ENCODE results near the gene LRP1B.
"Not testable (repeated sequence)": the region's sequence is repeated elsewhere in the genome, so short reads cannot be mapped to it uniquely, and the experiment has no call there.

Gene LRP1B

GRCh38 chr2:140550821-140551220 is 1580.0 kb downstream of the LRP1B start:
- Histone ChIP-seq H3K36me3 (ENCODE audit: insufficient read depth, low read length) (no peaks in the 10 kb centered on the region), H3K9ac (ENCODE audit: low read depth, low read length) (no peak overlapping the region), H3K4me1 (ENCODE audit: insufficient read depth, low read length) (0 out of 2 replicates have a peak, but pooled peaks cover 3% of the 10 kb centered on the region), H3K27ac (ENCODE audit: low read depth, low read length) (no peak overlapping the region), H3K9me3 (ENCODE audit: insufficient read depth, low read depth, low read length) (no peaks in the 10 kb centered on the region), H3K4me3 (ENCODE audit: low read length) (no peak overlapping the region), H3K27me3 (ENCODE audit: insufficient read depth, low read length) (no peaks in the 10 kb centered on the region)
- 88% methylated on average over 2 of the region's 2 CpGs for WGBS

- not testable (repeated sequence) for H3K9ac ChIP-seq (ENCODE audit: low read depth, low read length); H3K27ac ChIP-seq (ENCODE audit: low read depth, low read length); H3K4me1 ChIP-seq (ENCODE audit: insufficient read depth, low read length); H3K27me3 ChIP-seq (ENCODE audit: insufficient read depth, low read length); H3K9me3 ChIP-seq (ENCODE audit: insufficient read depth, low read depth, low read length); H3K36me3 ChIP-seq (ENCODE audit: insufficient read depth, low read length); H3K4me3 ChIP-seq (ENCODE audit: low read length)
- WGBS: 92% methylated on average over 2 of the region's 2 CpGs
Observed at GRCh38 chr2:140544769-140545168, 1586.0 kb downstream of the LRP1B start.

- Histone ChIP-seq H3K36me3 (ENCODE audit: insufficient read depth, low read length) (no peaks in the 10 kb centered on the region), H3K4me1 (ENCODE audit: insufficient read depth, low read length) (no peaks in the 10 kb centered on the region), H3K4me3 (ENCODE audit: low read length) (no peak overlapping the region), H3K27ac (ENCODE audit: low read depth, low read length) (no peak overlapping the region), H3K9ac (ENCODE audit: low read depth, low read length) (no peak overlapping the region), H3K27me3 (ENCODE audit: insufficient read depth, low read length) (no peaks in the 10 kb centered on the region), H3K9me3 (ENCODE audit: insufficient read depth, low read depth, low read length) (no peaks in the 10 kb centered on the region)
- 93% methylated on average over 5 of the region's 5 CpGs for WGBS
Observed at GRCh38 chr2:140542627-140543026, 1588.2 kb downstream of the LRP1B start.

- Histone ChIP-seq H3K36me3 (ENCODE audit: insufficient read depth, low read length) (no peaks in the 10 kb centered on the region), H3K27ac (ENCODE audit: low read depth, low read length) (no peak overlapping the region), H3K27me3 (ENCODE audit: insufficient read depth, low read length) (no peaks in the 10 kb centered on the region), H3K9me3 (ENCODE audit: insufficient read depth, low read depth, low read length) (no peaks in the 10 kb centered on the region), H3K9ac (ENCODE audit: low read depth, low read length) (no peak overlapping the region), H3K4me1 (ENCODE audit: insufficient read depth, low read length) (no peaks in the 10 kb centered on the region), H3K4me3 (ENCODE audit: low read length) (no peak overlapping the region)
- WGBS: 90% methylated on average over 7 of the region's 7 CpGs
Observed at GRCh38 chr2:140539242-140539875, 1591.5 kb downstream of the LRP1B start.

GRCh38 chr2:140529706-140530105 is 1601.1 kb downstream of the LRP1B start:
- WGBS: 95% methylated on average over 2 of the region's 2 CpGs

GRCh38 chr2:140528982-140529381 is 1601.8 kb downstream of the LRP1B start:
- Histone ChIP-seq H3K4me1 (ENCODE audit: insufficient read depth, low read length) (no peaks in the 10 kb centered on the region), H3K9me3 (ENCODE audit: insufficient read depth, low read depth, low read length) (no peaks in the 10 kb centered on the region), H3K27me3 (ENCODE audit: insufficient read depth, low read length) (no peaks in the 10 kb centered on the region), H3K36me3 (ENCODE audit: insufficient read depth, low read length) (no peaks in the 10 kb centered on the region), H3K9ac (ENCODE audit: low read depth, low read length) (no peak overlapping the region), H3K4me3 (ENCODE audit: low read length) (no peak overlapping the region), H3K27ac (ENCODE audit: low read depth, low read length) (no peak overlapping the region)
- 100% methylated on average over 1 of the region's 2 CpGs for WGBS

More at GRCh38 chr2:140529706-140530105, 1601.1 kb downstream of the LRP1B start:
- no peak overlapping the region for H3K27ac ChIP-seq (ENCODE audit: low read depth, low read length)
- no peaks in the 10 kb centered on the region for H3K9me3 ChIP-seq (ENCODE audit: insufficient read depth, low read depth, low read length)
- H3K9ac ChIP-seq (ENCODE audit: low read depth, low read length): no peak overlapping the region
- no peaks in the 10 kb centered on the region for H3K36me3 ChIP-seq (ENCODE audit: insufficient read depth, low read length)
- H3K4me1 ChIP-seq (ENCODE audit: insufficient read depth, low read length): no peaks in the 10 kb centered on the region
- H3K27me3 ChIP-seq (ENCODE audit: insufficient read depth, low read length): no peaks in the 10 kb centered on the region
- H3K4me3 ChIP-seq (ENCODE audit: low read length): no peak overlapping the region

- no peak overlapping the region for H3K9ac ChIP-seq (ENCODE audit: low read depth, low read length)
- H3K27me3 ChIP-seq (ENCODE audit: insufficient read depth, low read length): no peaks in the 10 kb centered on the region
- no peaks in the 10 kb centered on the region for H3K9me3 ChIP-seq (ENCODE audit: insufficient read depth, low read depth, low read length)
- H3K4me1 ChIP-seq (ENCODE audit: insufficient read depth, low read length): no peaks in the 10 kb centered on the region
- no peaks in the 10 kb centered on the region for H3K36me3 ChIP-seq (ENCODE audit: insufficient read depth, low read length)
- H3K4me3 ChIP-seq (ENCODE audit: low read length): no peak overlapping the region
- no peak overlapping the region for H3K27ac ChIP-seq (ENCODE audit: low read depth, low read length)
Observed at GRCh38 chr2:140526575-140526974, 1604.2 kb downstream of the LRP1B start.

- Histone ChIP-seq H3K9ac (ENCODE audit: low read depth, low read length) (no peak overlapping the region), H3K27ac (ENCODE audit: low read depth, low read length) (no peak overlapping the region), H3K9me3 (ENCODE audit: insufficient read depth, low read depth, low read length) (no peaks in the 10 kb centered on the region), H3K36me3 (ENCODE audit: insufficient read depth, low read length) (no peaks in the 10 kb centered on the region), H3K4me1 (ENCODE audit: insufficient read depth, low read length) (no peaks in the 10 kb centered on the region), H3K4me3 (ENCODE audit: low read length) (no peak overlapping the region), H3K27me3 (ENCODE audit: insufficient read depth, low read length) (no peaks in the 10 kb centered on the region)
- WGBS: no CpG with 5 or more reads among the region's 3 CpGs
Observed at GRCh38 chr2:140512106-140512505, 1618.7 kb downstream of the LRP1B start.

GRCh38 chr2:140509765-140510164 is 1621.1 kb downstream of the LRP1B start:
- WGBS: 98% methylated on average over 6 of the region's 6 CpGs
- H3K27ac ChIP-seq (ENCODE audit: low read depth, low read length): no peak overlapping the region

GRCh38 chr2:140508756-140509155 is 1622.1 kb downstream of the LRP1B start:
- Histone ChIP-seq H3K27me3 (ENCODE audit: insufficient read depth, low read length) (no peaks in the 10 kb centered on the region), H3K4me3 (ENCODE audit: low read length) (no peak overlapping the region), H3K27ac (ENCODE audit: low read depth, low read length) (no peak overlapping the region), H3K4me1 (ENCODE audit: insufficient read depth, low read length) (no peaks in the 10 kb centered on the region), H3K9ac (ENCODE audit: low read depth, low read length) (no peak overlapping the region), H3K36me3 (ENCODE audit: insufficient read depth, low read length) (no peaks in the 10 kb centered on the region), H3K9me3 (ENCODE audit: insufficient read depth, low read depth, low read length) (no peaks in the 10 kb centered on the region)
- 84% methylated on average over 4 of the region's 4 CpGs for WGBS

More at GRCh38 chr2:140509765-140510164, 1621.1 kb downstream of the LRP1B start:
- Histone ChIP-seq H3K9ac (ENCODE audit: low read depth, low read length) (no peak overlapping the region), H3K4me1 (ENCODE audit: insufficient read depth, low read length) (no peaks in the 10 kb centered on the region), H3K27me3 (ENCODE audit: insufficient read depth, low read length) (no peaks in the 10 kb centered on the region), H3K9me3 (ENCODE audit: insufficient read depth, low read depth, low read length) (no peaks in the 10 kb centered on the region), H3K36me3 (ENCODE audit: insufficient read depth, low read length) (no peaks in the 10 kb centered on the region), H3K4me3 (ENCODE audit: low read length) (no peak overlapping the region)

GRCh38 chr2:140506606-140507005 is 1624.2 kb downstream of the LRP1B start:
- H3K27ac ChIP-seq (ENCODE audit: low read depth, low read length): no peak overlapping the region
- no peaks in the 10 kb centered on the region for H3K4me1 ChIP-seq (ENCODE audit: insufficient read depth, low read length)
- H3K9ac ChIP-seq (ENCODE audit: low read depth, low read length): no peak overlapping the region
- no peaks in the 10 kb centered on the region for H3K27me3 ChIP-seq (ENCODE audit: insufficient read depth, low read length)
- H3K9me3 ChIP-seq (ENCODE audit: insufficient read depth, low read depth, low read length): no peaks in the 10 kb centered on the region
- H3K4me3 ChIP-seq (ENCODE audit: low read length): no peak overlapping the region
- H3K36me3 ChIP-seq (ENCODE audit: insufficient read depth, low read length): no peaks in the 10 kb centered on the region
- WGBS: 98% methylated on average over 2 of the region's 2 CpGs

GRCh38 chr2:140504601-140505000 is 1626.2 kb downstream of the LRP1B start:
- Histone ChIP-seq H3K9me3 (ENCODE audit: insufficient read depth, low read depth, low read length) (no peaks in the 10 kb centered on the region), H3K27me3 (ENCODE audit: insufficient read depth, low read length) (no peaks in the 10 kb centered on the region), H3K4me3 (ENCODE audit: low read length) (no peak overlapping the region), H3K9ac (ENCODE audit: low read depth, low read length) (no peak overlapping the region), H3K4me1 (ENCODE audit: insufficient read depth, low read length) (no peaks in the 10 kb centered on the region), H3K36me3 (ENCODE audit: insufficient read depth, low read length) (no peaks in the 10 kb centered on the region), H3K27ac (ENCODE audit: low read depth, low read length) (no peak overlapping the region)
- WGBS: 89% methylated on average over 2 of the region's 2 CpGs

All from HUES64 (cell line).